Fibroblast of villous mesenchyme (primary cell): ENCODE results near the gene CDHR4. TPM values are rescaled to one million over a fixed set of nuclear protein-coding genes. Genes with fewer than 3 reads are reported as not detected.
"Not testable (repeated sequence)": the region's sequence is repeated elsewhere in the genome, so short reads cannot be mapped to it uniquely, and the experiment has no call there.

ENCODE experiments used
- DNase-seq: peaks from one replicate; pipeline ENCODE4 v3.0.0-alpha.2; 2010; ENCODE audit warnings: low read depth
- H3K4me3 ChIP-seq: 2 replicates; pipeline ENCODE4 v1.5.1; 2011; ENCODE audit warnings: low read depth, mild to moderate bottlenecking, low read length
- CTCF ChIP-seq: IDR thresholded peaks from 2 replicates; pipeline ENCODE4 v1.5.1; 2012; ENCODE audit warnings: low read depth, mild to moderate bottlenecking, low read length; ENCODE audit not compliant: insufficient read depth
- small RNA-seq: library from RNA; depleted of rRNA; stranded (forward); fragments of <200 nt; gene quantifications from one replicate; pipeline ENCODE3, GENCODE V24; 2012
- total RNA-seq: library from RNA; depleted of rRNA; stranded (reverse); fragments of >200 nt; gene quantifications from 2 replicates; pipeline ENCODE4 v1.2.3, GENCODE V29; 2012

Gene CDHR4
- total RNA-seq, 1 donor = not detected

- DNase-seq = no peak
- no peak for TF ChIP-seq CTCF
- no peak overlapping the region for H3K4me3 ChIP-seq
Measured at GRCh38 chr3:49750056-49750455, 49.6 kb downstream of the CDHR4 start.

- not testable (repeated sequence) for DNase-seq
Measured at GRCh38 chr3:49748874-49749273, 50.8 kb downstream of the CDHR4 start.

GRCh38 chr3:49747792-49748480, 51.7 kb downstream of the CDHR4 start:
- no peak for TF ChIP-seq CTCF
- no peak overlapping the region for H3K4me3 ChIP-seq
- peak; percentile 80 for DNase-seq

More at GRCh38 chr3:49748874-49749273, 50.8 kb downstream of the CDHR4 start:
- H3K4me3 ChIP-seq = not testable (repeated sequence)

GRCh38 chr3:49745986-49746385, 53.7 kb downstream of the CDHR4 start:
- no peak for TF ChIP-seq CTCF
- no peak overlapping the region for H3K4me3 ChIP-seq
- DNase-seq = peak; percentile 50

Small RNA genes within 50 kb of the gene (small RNA-seq; reads per million reads assigned to genes)
- not detected for gene COX6CP14

Other genes with a start within 250 kb of the CDHR4 start
- gene BSN, start 245.4 kb downstream of the CDHR4 start, total RNA-seq = under 0.01 TPM in 2 replicates
- gene APEH, start 125.5 kb downstream of the CDHR4 start, total RNA-seq = 104 and 109 TPM in 2 replicates
- gene MST1, start 110.4 kb downstream of the CDHR4 start, total RNA-seq = 1.7 and 5.2 TPM in 2 replicates
- gene RNF123, start 110.3 kb downstream of the CDHR4 start, total RNA-seq = 25.8 and 31.5 TPM in 2 replicates
- gene AMIGO3, start 80.2 kb downstream of the CDHR4 start, total RNA-seq = 0.43 and 1.6 TPM in 2 replicates
- 30.2 and 31.6 TPM in 2 replicates for gene GMPPB, start 75.9 kb downstream of the CDHR4 start, total RNA-seq
- gene IP6K1, start 13.3 kb downstream of the CDHR4 start, total RNA-seq = 45.1 and 47.9 TPM in 2 replicates
- gene INKA1, start 3.4 kb upstream of the CDHR4 start, total RNA-seq = 4.7 and 11.0 TPM in 2 replicates
- gene UBA7, start 14.1 kb upstream of the CDHR4 start, total RNA-seq = 44.0 and 48.0 TPM in 2 replicates
- 3.0 and 3.5 TPM in 2 replicates for gene TRAIP, start 56.7 kb upstream of the CDHR4 start, total RNA-seq
- gene CAMKV, start 70.0 kb upstream of the CDHR4 start, total RNA-seq = not detected in 2 replicates
- gene MST1R, start 104.0 kb upstream of the CDHR4 start, total RNA-seq = under 0.01 and 0.32 TPM in 2 replicates
- 9.7 and 12.1 TPM in 2 replicates for gene MON1A, start 129.9 kb upstream of the CDHR4 start, total RNA-seq
- 52.2 and 61.7 TPM in 2 replicates for gene RBM6, start 140.3 kb upstream of the CDHR4 start, total RNA-seq